HEK293 (cell line): ENCODE results near the gene VEZF1.
A peak's percentile ranks its signal among the peaks of the same experiment; 100 is the strongest.

Source experiments
- BCL11A ChIP-seq: fragments of 450-650 bp; formaldehyde crosslinking; IDR thresholded peaks from 2 replicates; pipeline ENCODE4 v1.5.1; 2016; ENCODE audit warnings: low read depth, missing biosample characterization, missing genetic modification characterization
- GLIS1 ChIP-seq: fragments of 450-650 bp; formaldehyde crosslinking; IDR thresholded peaks from 2 replicates; pipeline ENCODE4 v1.5.1; 2016; ENCODE audit warnings: missing biosample characterization, missing genetic modification characterization
- HOXA7 ChIP-seq: sonication (generic); formaldehyde crosslinking; IDR thresholded peaks from 2 replicates; pipeline ENCODE4 v1.8.1; 2022; ENCODE audit warnings: missing genetic modification reagents, borderline replicate concordance
- KLF8 ChIP-seq: fragments of 450-650 bp; formaldehyde crosslinking; IDR thresholded peaks from 2 replicates; pipeline ENCODE4 v1.5.1; 2016; ENCODE audit warnings: missing biosample characterization, missing genetic modification characterization
- MEIS1 ChIP-seq: sonication (generic); formaldehyde crosslinking; IDR thresholded peaks from 2 replicates; pipeline ENCODE4 v1.8.1; 2022; ENCODE audit warnings: missing genetic modification reagents, mild to moderate bottlenecking, borderline replicate concordance
- REPIN1 ChIP-seq: fragments of 450-650 bp; formaldehyde crosslinking; IDR thresholded peaks from 2 replicates; pipeline ENCODE4 v1.5.1; 2017; ENCODE audit warnings: missing biosample characterization, missing genetic modification characterization, low read depth
- SCRT1 ChIP-seq: fragments of 450-650 bp; formaldehyde crosslinking; IDR thresholded peaks from 2 replicates; pipeline ENCODE4 v1.5.1; 2016; ENCODE audit warnings: missing biosample characterization, missing genetic modification characterization, borderline replicate concordance
- SP3 ChIP-seq: fragments of 450-650 bp; formaldehyde crosslinking; IDR thresholded peaks from 2 replicates; pipeline ENCODE4 v1.5.1; 2016; ENCODE audit warnings: missing biosample characterization, missing genetic modification characterization
- TCF7L2 ChIP-seq: IDR thresholded peaks from 2 replicates; pipeline ENCODE4 v1.6.1; 2011; ENCODE audit warnings: low read depth, mild to moderate bottlenecking, inconsistent platforms, low read length, moderate library complexity, borderline replicate concordance
- YY2 ChIP-seq: fragments of 450-650 bp; formaldehyde crosslinking; IDR thresholded peaks from 2 replicates; pipeline ENCODE4 v1.5.1; 2016; ENCODE audit warnings: missing biosample characterization, missing genetic modification characterization
- ZBTB1 ChIP-seq: fragments of 450-650 bp; formaldehyde crosslinking; IDR thresholded peaks from 2 replicates; pipeline ENCODE4 v1.5.1; 2016; ENCODE audit warnings: missing biosample characterization, missing genetic modification characterization
- ZEB2 ChIP-seq: fragments of 450-650 bp; formaldehyde crosslinking; IDR thresholded peaks from 2 replicates; pipeline ENCODE4 v1.5.1; 2016; ENCODE audit warnings: missing biosample characterization, missing genetic modification characterization
- ZNF239 ChIP-seq: fragments of 450-650 bp; formaldehyde crosslinking; IDR thresholded peaks from 2 replicates; pipeline ENCODE4 v1.5.1; 2016; ENCODE audit warnings: missing biosample characterization, missing genetic modification characterization
- ZNF311 ChIP-seq: fragments of 450-650 bp; formaldehyde crosslinking; IDR thresholded peaks from 2 replicates; pipeline ENCODE4 v1.5.1; 2017; ENCODE audit warnings: missing biosample characterization, missing genetic modification characterization, borderline replicate concordance
- ZNF423 ChIP-seq: fragments of 450-650 bp; formaldehyde crosslinking; IDR thresholded peaks from 2 replicates; pipeline ENCODE4 v1.5.1; 2016; ENCODE audit warnings: missing biosample characterization, missing genetic modification characterization
- ZNF548 ChIP-seq: fragments of 450-650 bp; formaldehyde crosslinking; IDR thresholded peaks from 2 replicates; pipeline ENCODE4 v1.5.1; 2016; ENCODE audit warnings: missing biosample characterization, missing genetic modification characterization
- ZNF747 ChIP-seq: fragments of 450-650 bp; formaldehyde crosslinking; IDR thresholded peaks from 2 replicates; pipeline ENCODE4 v1.5.1; 2016; ENCODE audit warnings: missing biosample characterization, missing genetic modification characterization
- ZNF777 ChIP-seq: fragments of 450-650 bp; formaldehyde crosslinking; IDR thresholded peaks from 2 replicates; pipeline ENCODE4 v1.5.1; 2017; ENCODE audit warnings: missing biosample characterization, missing genetic modification characterization, borderline replicate concordance
- TF ChIP-seq, protein P1 (sequence below): fragments of 450-650 bp; formaldehyde crosslinking; IDR thresholded peaks from 2 replicates; pipeline ENCODE4 v1.5.1; 2016; ENCODE audit warnings: missing biosample characterization, missing genetic modification characterization
- TF ChIP-seq, protein P2 (sequence below): fragments of 450-650 bp; formaldehyde crosslinking; IDR thresholded peaks from 2 replicates; pipeline ENCODE4 v1.5.1; 2016; ENCODE audit warnings: missing biosample characterization, missing genetic modification characterization
- TF ChIP-seq, protein P3 (sequence below): fragments of 450-650 bp; formaldehyde crosslinking; IDR thresholded peaks from 2 replicates; pipeline ENCODE4; 2016; ENCODE audit warnings: missing biosample characterization, missing genetic modification characterization
- TF ChIP-seq, protein P4 (sequence below): fragments of 450-650 bp; formaldehyde crosslinking; IDR thresholded peaks from 2 replicates; pipeline ENCODE4 v1.5.1; 2017; ENCODE audit warnings: missing biosample characterization, mild to moderate bottlenecking, missing genetic modification characterization, moderate library complexity
- TF ChIP-seq, protein P5 (sequence below): fragments of 450-650 bp; formaldehyde crosslinking; IDR thresholded peaks from 2 replicates; pipeline ENCODE4 v1.5.1; 2016; ENCODE audit warnings: missing biosample characterization, missing genetic modification characterization, borderline replicate concordance
- TF ChIP-seq, protein P6 (sequence below): fragments of 450-650 bp; formaldehyde crosslinking; IDR thresholded peaks from 2 replicates; pipeline ENCODE4 v1.5.1; 2016; ENCODE audit warnings: missing biosample characterization, missing genetic modification characterization
- TF ChIP-seq, protein P7 (sequence below): fragments of 450-650 bp; formaldehyde crosslinking; IDR thresholded peaks from 2 replicates; pipeline ENCODE4 v1.5.1; 2016; ENCODE audit warnings: missing biosample characterization, missing genetic modification characterization
- TF ChIP-seq, protein P8 (sequence below): fragments of 450-650 bp; formaldehyde crosslinking; IDR thresholded peaks from 2 replicates; pipeline ENCODE4 v1.5.1; 2016; ENCODE audit warnings: missing biosample characterization, missing genetic modification characterization

Gene VEZF1

DNA sequence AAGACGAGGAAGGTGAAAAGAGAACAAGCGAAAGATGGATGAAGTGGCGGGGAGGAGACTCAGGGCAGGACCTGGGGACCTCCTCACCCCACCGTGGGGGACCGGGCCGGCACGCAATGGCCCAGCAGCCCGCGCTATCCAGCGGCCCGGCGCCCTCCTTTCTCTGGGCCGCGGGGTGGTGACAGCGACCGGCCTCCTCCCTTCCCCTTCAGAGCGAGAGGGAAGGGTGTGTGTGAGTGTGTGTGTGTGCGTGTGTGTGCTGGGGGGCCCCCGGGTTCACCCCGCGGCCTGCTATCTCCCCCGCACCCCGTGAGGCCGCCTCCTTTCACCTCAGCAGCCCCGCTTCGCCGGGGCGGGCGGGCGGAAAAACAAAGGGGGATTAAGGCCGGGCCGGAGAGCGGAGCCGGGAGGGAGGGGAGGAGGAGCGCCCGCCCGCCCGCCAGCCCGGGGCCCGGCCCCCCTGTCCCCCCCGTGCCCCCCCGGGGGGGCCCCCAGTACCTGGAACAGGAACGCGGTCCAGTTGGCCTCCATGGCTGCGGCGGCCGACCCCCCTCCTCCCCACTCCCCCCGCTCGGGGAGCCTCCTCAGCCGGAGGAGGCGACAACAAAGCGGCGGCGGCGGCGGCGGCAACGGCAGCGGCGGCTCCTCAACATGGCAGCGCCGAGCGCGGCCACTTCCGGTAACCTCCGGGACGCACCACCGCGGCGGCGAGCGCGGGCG, at the start of gene VEZF1 (continued):
- TF ChIP-seq BCL11A (tag by site-specific recombination) (peak; percentile 90; the same call in 1 of the 2 replicates), HOXA7 (CRISPR knock-in tag) (no peak), ZNF747 (tag by site-specific recombination) (no peak), ZNF777 (tag by site-specific recombination) (no peak), YY2 (tag by site-specific recombination) (no peak), SP3 (peak; percentile 67), ZBTB1 (tag by site-specific recombination) (no peak), ZEB2 (tag by site-specific recombination) (peak; percentile 83), GLIS1 (tag by site-specific recombination) (peak; percentile 99), ZNF423 (tag by site-specific recombination) (no peak), MEIS1 (CRISPR knock-in tag) (no peak), KLF8 (tag by site-specific recombination) (peak; percentile 95), ZNF311 (tag by site-specific recombination) (no peak), SCRT1 (no peak), TCF7L2 (no peak), REPIN1 (tag by site-specific recombination) (no peak), ZNF239 (tag by site-specific recombination) (no peak), ZNF548 (tag by site-specific recombination) (no peak)
- TF ChIP-seq, protein P1, sequence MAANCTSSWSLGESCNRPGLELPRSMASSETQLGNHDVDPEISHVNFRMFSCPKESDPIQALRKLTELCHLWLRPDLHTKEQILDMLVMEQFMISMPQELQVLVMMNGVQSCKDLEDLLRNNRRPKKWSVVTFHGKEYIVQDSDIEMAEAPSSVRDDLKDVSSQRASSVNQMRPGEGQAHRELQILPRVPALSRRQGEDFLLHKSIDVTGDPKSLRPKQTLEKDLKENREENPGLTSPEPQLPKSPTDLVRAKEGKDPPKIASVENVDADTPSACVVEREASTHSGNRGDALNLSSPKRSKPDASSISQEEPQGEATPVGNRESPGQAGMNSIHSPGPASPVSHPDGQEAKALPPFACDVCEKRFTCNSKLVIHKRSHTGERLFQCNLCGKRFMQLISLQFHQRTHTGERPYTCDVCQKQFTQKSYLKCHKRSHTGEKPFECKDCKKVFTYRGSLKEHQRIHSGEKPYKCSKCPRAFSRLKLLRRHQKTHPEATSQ (tag by site-specific recombination), result peak; percentile 66; the same call in 1 of the 2 replicates
- TF ChIP-seq, protein P2, sequence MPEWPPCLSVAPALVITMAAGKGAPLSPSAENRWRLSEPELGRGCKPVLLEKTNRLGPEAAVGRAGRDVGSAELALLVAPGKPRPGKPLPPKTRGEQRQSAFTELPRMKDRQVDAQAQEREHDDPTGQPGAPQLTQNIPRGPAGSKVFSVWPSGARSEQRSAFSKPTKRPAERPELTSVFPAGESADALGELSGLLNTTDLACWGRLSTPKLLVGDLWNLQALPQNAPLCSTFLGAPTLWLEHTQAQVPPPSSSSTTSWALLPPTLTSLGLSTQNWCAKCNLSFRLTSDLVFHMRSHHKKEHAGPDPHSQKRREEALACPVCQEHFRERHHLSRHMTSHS (tag by site-specific recombination), result no peak
- TF ChIP-seq, protein P3, sequence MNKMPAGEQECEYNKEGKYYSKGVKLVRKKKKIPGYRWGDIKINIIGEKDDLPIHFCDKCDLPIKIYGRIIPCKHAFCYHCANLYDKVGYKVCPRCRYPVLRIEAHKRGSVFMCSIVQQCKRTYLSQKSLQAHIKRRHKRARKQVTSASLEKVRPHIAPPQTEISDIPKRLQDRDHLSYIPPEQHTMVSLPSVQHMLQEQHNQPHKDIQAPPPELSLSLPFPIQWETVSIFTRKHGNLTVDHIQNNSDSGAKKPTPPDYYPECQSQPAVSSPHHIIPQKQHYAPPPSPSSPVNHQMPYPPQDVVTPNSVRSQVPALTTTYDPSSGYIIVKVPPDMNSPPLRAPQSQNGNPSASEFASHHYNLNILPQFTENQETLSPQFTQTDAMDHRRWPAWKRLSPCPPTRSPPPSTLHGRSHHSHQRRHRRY (tag by site-specific recombination), result no peak
- TF ChIP-seq, protein P4, sequence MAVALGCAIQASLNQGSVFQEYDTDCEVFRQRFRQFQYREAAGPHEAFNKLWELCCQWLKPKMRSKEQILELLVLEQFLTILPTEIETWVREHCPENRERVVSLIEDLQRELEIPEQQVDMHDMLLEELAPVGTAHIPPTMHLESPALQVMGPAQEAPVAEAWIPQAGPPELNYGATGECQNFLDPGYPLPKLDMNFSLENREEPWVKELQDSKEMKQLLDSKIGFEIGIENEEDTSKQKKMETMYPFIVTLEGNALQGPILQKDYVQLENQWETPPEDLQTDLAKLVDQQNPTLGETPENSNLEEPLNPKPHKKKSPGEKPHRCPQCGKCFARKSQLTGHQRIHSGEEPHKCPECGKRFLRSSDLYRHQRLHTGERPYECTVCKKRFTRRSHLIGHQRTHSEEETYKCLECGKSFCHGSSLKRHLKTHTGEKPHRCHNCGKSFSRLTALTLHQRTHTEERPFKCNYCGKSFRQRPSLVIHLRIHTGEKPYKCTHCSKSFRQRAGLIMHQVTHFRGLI (tag by site-specific recombination), result no peak
- TF ChIP-seq, protein P5, sequence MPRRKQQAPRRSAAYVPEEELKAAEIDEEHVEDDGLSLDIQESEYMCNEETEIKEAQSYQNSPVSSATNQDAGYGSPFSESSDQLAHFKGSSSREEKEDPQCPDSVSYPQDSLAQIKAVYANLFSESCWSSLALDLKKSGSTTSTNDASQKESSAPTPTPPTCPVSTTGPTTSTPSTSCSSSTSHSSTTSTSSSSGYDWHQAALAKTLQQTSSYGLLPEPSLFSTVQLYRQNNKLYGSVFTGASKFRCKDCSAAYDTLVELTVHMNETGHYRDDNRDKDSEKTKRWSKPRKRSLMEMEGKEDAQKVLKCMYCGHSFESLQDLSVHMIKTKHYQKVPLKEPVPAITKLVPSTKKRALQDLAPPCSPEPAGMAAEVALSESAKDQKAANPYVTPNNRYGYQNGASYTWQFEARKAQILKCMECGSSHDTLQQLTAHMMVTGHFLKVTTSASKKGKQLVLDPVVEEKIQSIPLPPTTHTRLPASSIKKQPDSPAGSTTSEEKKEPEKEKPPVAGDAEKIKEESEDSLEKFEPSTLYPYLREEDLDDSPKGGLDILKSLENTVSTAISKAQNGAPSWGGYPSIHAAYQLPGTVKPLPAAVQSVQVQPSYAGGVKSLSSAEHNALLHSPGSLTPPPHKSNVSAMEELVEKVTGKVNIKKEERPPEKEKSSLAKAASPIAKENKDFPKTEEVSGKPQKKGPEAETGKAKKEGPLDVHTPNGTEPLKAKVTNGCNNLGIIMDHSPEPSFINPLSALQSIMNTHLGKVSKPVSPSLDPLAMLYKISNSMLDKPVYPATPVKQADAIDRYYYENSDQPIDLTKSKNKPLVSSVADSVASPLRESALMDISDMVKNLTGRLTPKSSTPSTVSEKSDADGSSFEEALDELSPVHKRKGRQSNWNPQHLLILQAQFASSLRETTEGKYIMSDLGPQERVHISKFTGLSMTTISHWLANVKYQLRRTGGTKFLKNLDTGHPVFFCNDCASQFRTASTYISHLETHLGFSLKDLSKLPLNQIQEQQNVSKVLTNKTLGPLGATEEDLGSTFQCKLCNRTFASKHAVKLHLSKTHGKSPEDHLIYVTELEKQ (tag by site-specific recombination), result no peak
- TF ChIP-seq, protein P6, sequence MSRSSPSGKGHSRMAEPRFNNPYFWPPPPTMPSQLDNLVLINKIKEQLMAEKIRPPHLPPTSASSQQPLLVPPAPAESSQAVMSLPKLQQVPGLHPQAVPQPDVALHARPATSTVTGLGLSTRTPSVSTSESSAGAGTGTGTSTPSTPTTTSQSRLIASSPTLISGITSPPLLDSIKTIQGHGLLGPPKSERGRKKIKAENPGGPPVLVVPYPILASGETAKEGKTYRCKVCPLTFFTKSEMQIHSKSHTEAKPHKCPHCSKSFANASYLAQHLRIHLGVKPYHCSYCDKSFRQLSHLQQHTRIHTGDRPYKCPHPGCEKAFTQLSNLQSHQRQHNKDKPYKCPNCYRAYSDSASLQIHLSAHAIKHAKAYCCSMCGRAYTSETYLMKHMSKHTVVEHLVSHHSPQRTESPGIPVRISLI (tag by site-specific recombination), result no peak
- TF ChIP-seq, protein P7, sequence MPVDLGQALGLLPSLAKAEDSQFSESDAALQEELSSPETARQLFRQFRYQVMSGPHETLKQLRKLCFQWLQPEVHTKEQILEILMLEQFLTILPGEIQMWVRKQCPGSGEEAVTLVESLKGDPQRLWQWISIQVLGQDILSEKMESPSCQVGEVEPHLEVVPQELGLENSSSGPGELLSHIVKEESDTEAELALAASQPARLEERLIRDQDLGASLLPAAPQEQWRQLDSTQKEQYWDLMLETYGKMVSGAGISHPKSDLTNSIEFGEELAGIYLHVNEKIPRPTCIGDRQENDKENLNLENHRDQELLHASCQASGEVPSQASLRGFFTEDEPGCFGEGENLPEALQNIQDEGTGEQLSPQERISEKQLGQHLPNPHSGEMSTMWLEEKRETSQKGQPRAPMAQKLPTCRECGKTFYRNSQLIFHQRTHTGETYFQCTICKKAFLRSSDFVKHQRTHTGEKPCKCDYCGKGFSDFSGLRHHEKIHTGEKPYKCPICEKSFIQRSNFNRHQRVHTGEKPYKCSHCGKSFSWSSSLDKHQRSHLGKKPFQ (tag by site-specific recombination), result 0 out of 2 replicates have a peak, but pooled peaks have one; percentile 25
- TF ChIP-seq, protein P8, sequence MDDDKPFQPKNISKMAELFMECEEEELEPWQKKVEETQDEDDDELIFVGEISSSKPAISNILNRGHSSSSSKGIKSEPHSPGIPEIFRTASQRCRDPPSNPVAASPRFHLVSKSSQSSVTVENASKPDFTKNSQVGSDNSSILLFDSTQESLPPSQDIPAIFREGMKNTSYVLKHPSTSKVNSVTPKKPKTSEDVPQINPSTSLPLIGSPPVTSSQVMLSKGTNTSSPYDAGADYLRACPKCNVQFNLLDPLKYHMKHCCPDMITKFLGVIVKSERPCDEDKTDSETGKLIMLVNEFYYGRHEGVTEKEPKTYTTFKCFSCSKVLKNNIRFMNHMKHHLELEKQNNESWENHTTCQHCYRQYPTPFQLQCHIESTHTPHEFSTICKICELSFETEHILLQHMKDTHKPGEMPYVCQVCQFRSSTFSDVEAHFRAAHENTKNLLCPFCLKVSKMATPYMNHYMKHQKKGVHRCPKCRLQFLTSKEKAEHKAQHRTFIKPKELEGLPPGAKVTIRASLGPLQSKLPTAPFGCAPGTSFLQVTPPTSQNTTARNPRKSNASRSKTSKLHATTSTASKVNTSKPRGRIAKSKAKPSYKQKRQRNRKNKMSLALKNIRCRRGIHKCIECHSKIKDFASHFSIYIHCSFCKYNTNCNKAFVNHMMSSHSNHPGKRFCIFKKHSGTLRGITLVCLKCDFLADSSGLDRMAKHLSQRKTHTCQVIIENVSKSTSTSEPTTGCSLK (tag by site-specific recombination), result no peak
